ENCODE results near the gene GPBP1. TPM values are rescaled to one million over a fixed set of nuclear protein-coding genes. Genes with fewer than 3 reads are reported as not detected.

The GPBP1 gene
- total and polyA plus RNA-seq, 4 donors, result 42.6 to 159 (median 49.4) TPM

DNA sequence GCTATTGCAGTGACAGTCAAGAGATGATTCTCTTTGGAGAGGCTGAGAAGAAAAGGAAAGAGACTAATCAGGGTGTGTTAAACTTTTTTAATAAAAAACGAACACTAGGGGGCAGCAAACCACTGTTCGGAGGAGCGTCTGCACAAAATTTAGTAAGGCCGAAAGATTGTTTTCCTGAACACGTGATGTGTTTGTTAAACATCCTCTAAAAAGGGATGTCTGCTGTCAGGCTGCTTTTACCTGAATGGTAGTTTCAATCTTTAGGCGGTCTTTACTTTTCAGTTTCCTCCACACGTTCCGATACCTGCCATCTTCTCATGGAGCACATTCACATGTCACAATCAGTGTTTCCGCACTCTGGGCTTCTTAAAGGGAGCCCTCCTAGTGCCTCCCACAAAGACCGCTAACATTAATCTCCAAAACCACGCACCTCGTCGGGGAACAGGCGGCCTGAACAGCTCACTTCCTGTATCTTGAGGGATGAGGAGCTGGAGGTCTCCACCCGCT is 125.2 kb downstream of the GPBP1 start:
- no peaks in the 10 kb centered on the region for H3K27me3 ChIP-seq (ENCODE audit: control insufficient read depth in 3 of 3, insufficient read depth in 3 of 3, low read length in 2 of 3)
- peak overlapping the region in 1 of 2 donors; percentile 63 for H3K9ac ChIP-seq (ENCODE audit: insufficient read depth in 1 of 2, low read length in 2 of 2)
- DNase-seq (peak; percentile 75 to 95 (median 91)), ATAC-seq (ENCODE audit: insufficient read depth, low FRiP score) (peak; percentile 80)
- WGBS, 2 donors, result 11 to 20% methylated on average over 15 of the region's 15 CpGs
- H3K27ac ChIP-seq (ENCODE audit: low read depth in 1 of 2, low read length in 1 of 2), result no peak overlapping the region
- peaks cover 0 to 11% (median 3%) of the 10 kb centered on the region in 5 donors for H3K4me1 ChIP-seq (ENCODE audit: control insufficient read depth in 5 of 5, insufficient read depth in 5 of 5, low read length in 5 of 5)
- H3K36me3 ChIP-seq (ENCODE audit: control insufficient read depth in 4 of 4, insufficient read depth in 4 of 4, low read length in 4 of 4), result no peaks in the 10 kb centered on the region
- no peaks in the 10 kb centered on the region for H3K9me3 ChIP-seq (ENCODE audit: control insufficient read depth in 4 of 4, insufficient read depth in 3 of 4, low read length in 3 of 4)
- TF ChIP-seq, protein P1, sequence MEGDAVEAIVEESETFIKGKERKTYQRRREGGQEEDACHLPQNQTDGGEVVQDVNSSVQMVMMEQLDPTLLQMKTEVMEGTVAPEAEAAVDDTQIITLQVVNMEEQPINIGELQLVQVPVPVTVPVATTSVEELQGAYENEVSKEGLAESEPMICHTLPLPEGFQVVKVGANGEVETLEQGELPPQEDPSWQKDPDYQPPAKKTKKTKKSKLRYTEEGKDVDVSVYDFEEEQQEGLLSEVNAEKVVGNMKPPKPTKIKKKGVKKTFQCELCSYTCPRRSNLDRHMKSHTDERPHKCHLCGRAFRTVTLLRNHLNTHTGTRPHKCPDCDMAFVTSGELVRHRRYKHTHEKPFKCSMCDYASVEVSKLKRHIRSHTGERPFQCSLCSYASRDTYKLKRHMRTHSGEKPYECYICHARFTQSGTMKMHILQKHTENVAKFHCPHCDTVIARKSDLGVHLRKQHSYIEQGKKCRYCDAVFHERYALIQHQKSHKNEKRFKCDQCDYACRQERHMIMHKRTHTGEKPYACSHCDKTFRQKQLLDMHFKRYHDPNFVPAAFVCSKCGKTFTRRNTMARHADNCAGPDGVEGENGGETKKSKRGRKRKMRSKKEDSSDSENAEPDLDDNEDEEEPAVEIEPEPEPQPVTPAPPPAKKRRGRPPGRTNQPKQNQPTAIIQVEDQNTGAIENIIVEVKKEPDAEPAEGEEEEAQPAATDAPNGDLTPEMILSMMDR (IDR thresholded peaks at IDR 0.05; ENCODE audit: control extremely low read depth, extremely low read depth), result peak; percentile 31
- no peak overlapping the region for H3K4me3 ChIP-seq

DNA sequence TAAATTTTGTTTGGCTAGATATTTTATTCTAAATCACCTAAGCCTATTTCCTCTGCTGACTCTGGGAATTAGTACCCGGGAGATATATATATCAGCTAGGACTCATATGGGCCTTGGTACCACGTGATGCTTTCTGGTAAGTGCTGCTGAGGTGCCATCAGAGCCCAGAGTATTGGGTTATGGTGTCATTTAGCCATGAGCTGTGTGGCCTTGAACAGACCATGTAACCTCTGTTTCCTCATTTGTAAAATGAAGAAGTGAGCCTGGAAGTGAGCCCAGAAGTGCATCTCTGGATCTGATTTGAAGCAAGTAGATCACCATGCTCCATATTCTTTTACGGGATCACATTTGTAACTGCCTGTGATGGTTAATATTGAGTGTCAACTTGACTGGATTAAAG is 126.1 kb downstream of the GPBP1 start:
- H3K27me3 ChIP-seq (ENCODE audit: control insufficient read depth in 3 of 3, insufficient read depth in 3 of 3, low read length in 2 of 3), result no peaks in the 10 kb centered on the region
- no peaks in the 10 kb centered on the region for H3K9me3 ChIP-seq (ENCODE audit: control insufficient read depth in 4 of 4, insufficient read depth in 3 of 4, low read length in 3 of 4)
- H3K9ac ChIP-seq (ENCODE audit: insufficient read depth in 1 of 2, low read length in 2 of 2), result no peak overlapping the region
- no peak overlapping the region for H3K27ac ChIP-seq (ENCODE audit: low read depth in 1 of 2, low read length in 1 of 2)
- peaks cover 0 to 14% (median 3%) of the 10 kb centered on the region in 5 donors for H3K4me1 ChIP-seq (ENCODE audit: control insufficient read depth in 5 of 5, insufficient read depth in 5 of 5, low read length in 5 of 5)
- TF ChIP-seq, protein P1 (IDR thresholded peaks at IDR 0.05; ENCODE audit: control extremely low read depth, extremely low read depth), result no peak
- no peaks in the 10 kb centered on the region for H3K36me3 ChIP-seq (ENCODE audit: control insufficient read depth in 4 of 4, insufficient read depth in 4 of 4, low read length in 4 of 4)
- H3K4me3 ChIP-seq, result no peak overlapping the region
- 91% methylated on average over 3 of the region's 3 CpGs for WGBS, 2 donors
- DNase-seq (no peak), ATAC-seq (ENCODE audit: insufficient read depth, low FRiP score) (no peak)

DNA sequence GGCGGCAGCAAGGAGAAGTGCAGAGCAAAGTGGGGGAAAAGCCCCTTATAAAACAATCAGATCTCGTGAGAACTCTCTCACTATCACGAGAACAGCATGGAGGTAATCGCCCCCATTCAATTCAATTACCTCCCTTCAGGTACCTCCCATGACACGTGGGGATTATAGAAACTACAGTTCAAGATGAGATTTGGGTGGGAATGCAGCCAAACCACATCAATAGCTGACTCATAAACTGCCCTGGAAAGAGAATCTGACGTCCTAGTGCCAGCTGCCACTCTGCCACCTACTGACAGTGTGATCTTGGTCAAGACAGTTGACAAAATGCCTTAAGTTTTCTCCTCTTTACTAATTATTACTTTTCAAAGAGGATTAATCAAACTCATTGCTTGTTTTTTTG is 128.3 kb downstream of the GPBP1 start:
- ATAC-seq (ENCODE audit: insufficient read depth, low FRiP score) (no peak), DNase-seq (no peak)
- no peak overlapping the region for H3K9ac ChIP-seq (ENCODE audit: insufficient read depth in 1 of 2, low read length in 2 of 2)
- peaks cover 0 to 8% (median 5%) of the 10 kb centered on the region in 4 donors for H3K9me3 ChIP-seq (ENCODE audit: control insufficient read depth in 4 of 4, insufficient read depth in 3 of 4, low read length in 3 of 4)
- no peak overlapping the region for H3K27ac ChIP-seq (ENCODE audit: low read depth in 1 of 2, low read length in 1 of 2)
- WGBS, 2 donors, result 65 to 66% methylated on average over 6 of the region's 6 CpGs
- peaks cover 0 to 20% (median 3%) of the 10 kb centered on the region in 5 donors for H3K4me1 ChIP-seq (ENCODE audit: control insufficient read depth in 5 of 5, insufficient read depth in 5 of 5, low read length in 5 of 5)
- no peak overlapping the region for H3K4me3 ChIP-seq
- TF ChIP-seq, protein P1 (IDR thresholded peaks at IDR 0.05; ENCODE audit: control extremely low read depth, extremely low read depth), result no peak
- H3K27me3 ChIP-seq (ENCODE audit: control insufficient read depth in 3 of 3, insufficient read depth in 3 of 3, low read length in 2 of 3), result no peaks in the 10 kb centered on the region
- no peaks in the 10 kb centered on the region for H3K36me3 ChIP-seq (ENCODE audit: control insufficient read depth in 4 of 4, insufficient read depth in 4 of 4, low read length in 4 of 4)

DNA sequence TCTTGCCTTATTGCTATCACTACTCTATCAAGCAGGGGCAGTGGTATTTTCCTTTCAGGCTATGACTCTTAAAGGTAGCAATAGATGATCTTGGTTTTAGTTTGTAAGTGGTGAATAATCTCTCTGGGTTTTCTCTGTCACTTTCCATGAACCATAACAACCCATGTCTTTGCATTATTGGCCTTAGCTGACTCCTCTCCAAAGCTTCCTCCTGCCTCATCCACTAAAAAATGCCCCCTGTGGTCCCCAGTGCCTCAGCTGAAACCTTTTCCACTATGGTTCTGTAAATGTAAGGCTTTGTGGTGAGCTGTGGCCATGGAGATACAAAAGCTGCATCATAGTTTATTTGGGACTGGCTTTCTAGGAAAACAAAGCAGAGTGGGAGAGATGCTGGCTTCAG is 128.8 kb downstream of the GPBP1 start:
- H3K36me3 ChIP-seq (ENCODE audit: control insufficient read depth in 4 of 4, insufficient read depth in 4 of 4, low read length in 4 of 4), result no peaks in the 10 kb centered on the region

More for the DNA sequence above, 128.8 kb downstream of the GPBP1 start:
- DNase-seq (peak in 1 of 3 donors; percentile 33), ATAC-seq (ENCODE audit: insufficient read depth, low FRiP score) (no peak)
- Histone ChIP-seq H3K4me1 (ENCODE audit: control insufficient read depth in 5 of 5, insufficient read depth in 5 of 5, low read length in 5 of 5) (peaks cover 0 to 20% (median 3%) of the 10 kb centered on the region in 5 donors), H3K9me3 (ENCODE audit: control insufficient read depth in 4 of 4, insufficient read depth in 3 of 4, low read length in 3 of 4) (peaks cover 0 to 8% (median 5%) of the 10 kb centered on the region in 4 donors), H3K27ac (ENCODE audit: low read depth in 1 of 2, low read length in 1 of 2) (no peak overlapping the region), H3K27me3 (ENCODE audit: control insufficient read depth in 3 of 3, insufficient read depth in 3 of 3, low read length in 2 of 3) (no peaks in the 10 kb centered on the region), H3K9ac (ENCODE audit: insufficient read depth in 1 of 2, low read length in 2 of 2) (no peak overlapping the region), H3K4me3 (no peak overlapping the region)
- TF ChIP-seq, protein P1 (IDR thresholded peaks at IDR 0.05; ENCODE audit: control extremely low read depth, extremely low read depth), result no peak
